RWPE1 (cell line): ENCODE results near the gene NPAP1.
"Not testable (repeated sequence)": the region's sequence is repeated elsewhere in the genome, so short reads cannot be mapped to it uniquely, and the experiment has no call there.

Experiments
- CTCF ChIA-PET: fragments of 350-600 bp; sonication (Branson Sonifier 250); formaldehyde crosslinking; extraction: SDS; loops from one replicate; lab custom pipeline; 2021; lab: Yijun Ruan, JAX
- POLR2A ChIA-PET: fragments of 400-600 bp; formaldehyde crosslinking; extraction: SDS; loops from one replicate; lab custom pipeline; 2020; ENCODE audit warnings: antibody characterized with exemption; ENCODE audit not compliant: low non-redundant PET; lab: Yijun Ruan, JAX
- DNase-seq: peaks from one replicate; pipeline ENCODE4 v3.0.0; 2012; ENCODE audit warnings: low spot score
- H3K27ac ChIP-seq: fragments of 450-650 bp; 2 replicates; pipeline ENCODE4 v1.5.1; 2017
- TF ChIP-seq, protein P1 (sequence below): fragments of 450-650 bp; conservative IDR thresholded peaks from 2 replicates; pipeline ENCODE4 v1.5.1; 2017; ENCODE audit warnings: low read depth, mild to moderate bottlenecking

The NPAP1 gene

GRCh38 chr15:24662991-24663390, 12.6 kb upstream of the NPAP1 start:
- ChIA-PET POLR2A (no interaction called here), CTCF (no interaction called here)
- no peak for DNase-seq
- TF ChIP-seq, protein P1, sequence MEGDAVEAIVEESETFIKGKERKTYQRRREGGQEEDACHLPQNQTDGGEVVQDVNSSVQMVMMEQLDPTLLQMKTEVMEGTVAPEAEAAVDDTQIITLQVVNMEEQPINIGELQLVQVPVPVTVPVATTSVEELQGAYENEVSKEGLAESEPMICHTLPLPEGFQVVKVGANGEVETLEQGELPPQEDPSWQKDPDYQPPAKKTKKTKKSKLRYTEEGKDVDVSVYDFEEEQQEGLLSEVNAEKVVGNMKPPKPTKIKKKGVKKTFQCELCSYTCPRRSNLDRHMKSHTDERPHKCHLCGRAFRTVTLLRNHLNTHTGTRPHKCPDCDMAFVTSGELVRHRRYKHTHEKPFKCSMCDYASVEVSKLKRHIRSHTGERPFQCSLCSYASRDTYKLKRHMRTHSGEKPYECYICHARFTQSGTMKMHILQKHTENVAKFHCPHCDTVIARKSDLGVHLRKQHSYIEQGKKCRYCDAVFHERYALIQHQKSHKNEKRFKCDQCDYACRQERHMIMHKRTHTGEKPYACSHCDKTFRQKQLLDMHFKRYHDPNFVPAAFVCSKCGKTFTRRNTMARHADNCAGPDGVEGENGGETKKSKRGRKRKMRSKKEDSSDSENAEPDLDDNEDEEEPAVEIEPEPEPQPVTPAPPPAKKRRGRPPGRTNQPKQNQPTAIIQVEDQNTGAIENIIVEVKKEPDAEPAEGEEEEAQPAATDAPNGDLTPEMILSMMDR, result no peak
- H3K27ac ChIP-seq, result no peak overlapping the region

DNA sequence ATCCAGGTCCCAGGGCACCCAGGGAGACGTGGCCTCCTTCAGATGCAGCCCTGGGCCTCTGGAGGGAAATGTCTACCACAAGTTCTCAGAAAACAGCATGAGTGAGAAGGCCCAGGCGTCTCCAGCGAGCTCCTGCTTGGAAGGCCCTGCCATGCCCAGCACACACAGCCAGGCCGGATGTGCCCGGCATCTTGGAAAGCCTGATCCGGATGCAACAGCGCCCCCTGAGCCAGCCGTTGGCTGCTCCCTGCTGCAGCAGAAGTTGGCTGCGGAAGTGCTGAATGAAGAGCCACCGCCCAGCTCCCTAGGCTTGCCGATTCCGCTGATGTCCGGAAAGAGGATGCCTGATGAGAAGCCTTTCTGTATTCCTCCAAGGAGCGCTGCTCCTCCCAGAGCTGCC, 856 bp downstream of the NPAP1 start:
- DNase-seq, result no peak
- TF ChIP-seq, protein P1, result no peak
- POLR2A ChIA-PET, result no interaction called here
- no peak overlapping the region for H3K27ac ChIP-seq
- CTCF ChIA-PET, result no interaction called here

DNA sequence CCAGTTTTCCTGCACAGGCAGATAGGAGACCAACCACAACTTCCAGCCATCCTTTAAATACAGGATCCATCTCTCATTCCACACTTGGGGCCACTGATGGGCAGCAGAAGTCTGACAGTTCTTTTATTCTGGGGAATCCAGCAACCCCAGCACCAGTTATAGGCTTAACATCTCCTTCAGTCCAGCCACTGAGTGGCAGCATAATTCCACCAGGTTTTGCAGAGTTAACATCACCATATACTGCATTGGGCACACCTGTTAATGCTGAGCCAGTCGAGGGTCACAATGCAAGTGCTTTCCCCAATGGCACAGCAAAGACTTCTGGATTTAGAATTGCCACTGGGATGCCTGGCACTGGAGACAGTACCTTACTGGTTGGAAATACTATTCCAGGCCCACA, 2.9 kb downstream of the NPAP1 start:
- no peak for DNase-seq
- CTCF ChIA-PET, result no interaction called here
- TF ChIP-seq, protein P1, result no peak
- H3K27ac ChIP-seq, result no peak overlapping the region
- POLR2A ChIA-PET, result no interaction called here

DNA sequence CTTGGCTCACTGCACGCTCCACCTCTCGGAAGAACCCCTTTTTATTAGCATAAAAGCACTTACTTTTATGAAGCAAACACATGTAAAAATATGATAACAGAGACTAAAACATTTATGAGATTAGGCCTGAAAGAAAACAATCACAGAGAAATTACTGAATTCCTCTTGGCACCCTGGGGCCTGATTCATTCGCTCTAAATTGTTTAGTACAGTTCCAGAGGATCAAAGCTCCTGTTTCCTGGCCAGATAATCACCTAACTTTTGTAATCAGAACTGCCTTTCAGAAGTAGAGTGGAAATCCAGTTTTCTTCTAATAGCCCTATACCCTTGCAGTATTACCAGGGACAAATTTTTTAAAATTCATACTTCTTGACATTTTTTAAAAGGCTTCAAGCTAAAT, 6.4 kb downstream of the NPAP1 start:
- ChIA-PET POLR2A (no interaction called here), CTCF (no interaction called here)
- H3K27ac ChIP-seq, result no peak overlapping the region
- no peak for DNase-seq
- TF ChIP-seq, protein P1, result no peak

GRCh38 chr15:24682905-24683304, 7.3 kb downstream of the NPAP1 start:
- CTCF ChIA-PET, DNase-seq, H3K27ac ChIP-seq, POLR2A ChIA-PET: not testable (repeated sequence)

GRCh38 chr15:24683736-24684135, 8.2 kb downstream of the NPAP1 start:
- H3K27ac ChIP-seq, result no peak overlapping the region
- ChIA-PET CTCF (no interaction called here), POLR2A (no interaction called here)
- TF ChIP-seq, protein P1, result no peak
- DNase-seq, result no peak

DNA sequence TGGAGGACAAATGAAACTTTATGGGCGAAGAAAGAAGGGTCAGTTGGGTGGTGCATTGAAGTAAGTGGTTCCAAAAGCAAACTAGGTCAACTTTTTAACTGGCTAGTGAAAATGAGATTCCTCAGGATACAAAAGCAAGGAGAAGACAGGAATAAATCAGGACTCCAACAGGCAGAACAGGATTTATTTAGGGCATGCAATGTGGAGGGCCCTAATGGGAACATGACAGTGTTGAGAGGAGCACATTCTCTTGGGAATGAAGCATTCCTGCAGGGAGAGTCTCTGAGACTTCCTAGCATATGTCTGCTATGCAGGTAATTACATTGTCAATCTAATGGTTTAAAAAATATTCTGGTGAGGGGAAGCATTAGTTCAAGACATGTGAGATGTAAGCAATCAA, 8.7 kb downstream of the NPAP1 start:
- POLR2A ChIA-PET, result no interaction called here
- no peak overlapping the region for H3K27ac ChIP-seq
- no peak for DNase-seq
- CTCF ChIA-PET, result no interaction called here
- TF ChIP-seq, protein P1, result no peak
